GM23338 (cell line): ENCODE data around the gene TBC1D16. TPM values are rescaled to one million over a fixed set of nuclear protein-coding genes. Genes with fewer than 3 reads are reported as not detected.

ENCODE experiments used
- ATAC-seq: fragments of 200-7000 bp; cut with Tn5 transposase; 3 replicates; pipeline ENCODE4 v1.9.1; 2020
- DNase-seq: peaks from one replicate; pipeline ENCODE4 v3.0.0-alpha.2; 2015; ENCODE audit warnings: low spot score
- H2AFZ ChIP-seq: fragments of 200-600 bp; sonication (generic); 2 replicates; pipeline ENCODE4 v1.8.0; 2016; ENCODE audit warnings: antibody characterized with exemption, mild to moderate bottlenecking, moderate library complexity
- H3F3A ChIP-seq: fragments of 200-600 bp; sonication (generic); replicated peaks from 2 replicates; pipeline ENCODE4 v1.8.0; 2017; ENCODE audit warnings: antibody characterized with exemption, mixed run types, low read depth
- H3K27ac ChIP-seq: fragments of 200-600 bp; sonication (generic); 2 replicates; pipeline ENCODE4 v1.6.1; 2016; ENCODE audit warnings: low read depth
- H3K27me3 ChIP-seq: fragments of 200-600 bp; sonication (generic); 2 replicates; pipeline ENCODE4 v1.8.0; 2016; ENCODE audit warnings: mild to moderate bottlenecking, mixed run types, moderate library complexity; ENCODE audit not compliant: insufficient read depth
- H3K36me3 ChIP-seq: fragments of 200-600 bp; sonication (generic); 2 replicates; pipeline ENCODE4 v1.8.0; 2016; ENCODE audit warnings: mild to moderate bottlenecking; ENCODE audit not compliant: insufficient read depth
- H3K4me1 ChIP-seq: fragments of 200-600 bp; sonication (generic); 2 replicates; pipeline ENCODE4 v1.8.0; 2016; ENCODE audit warnings: mild to moderate bottlenecking, moderate library complexity; ENCODE audit not compliant: insufficient read depth
- H3K4me2 ChIP-seq: fragments of 200-600 bp; sonication (generic); 2 replicates; pipeline ENCODE4 v1.7.1; 2017; ENCODE audit warnings: mixed run types
- H3K4me3 ChIP-seq: fragments of 200-600 bp; sonication (generic); 2 replicates; pipeline ENCODE4 v1.6.1; 2016; ENCODE audit warnings: mixed run types
- H3K79me2 ChIP-seq: fragments of 200-600 bp; sonication (generic); replicated peaks from 2 replicates; pipeline ENCODE4 v1.8.0; 2017; ENCODE audit warnings: mild to moderate bottlenecking; ENCODE audit not compliant: insufficient read depth
- H3K9me2 ChIP-seq: fragments of 200-600 bp; sonication (generic); 2 replicates; pipeline ENCODE4 v1.8.0; 2017; ENCODE audit not compliant: insufficient read depth
- H4K20me1 ChIP-seq: fragments of 200-600 bp; sonication (generic); replicated peaks from 2 replicates; pipeline ENCODE4 v1.8.0; 2017; ENCODE audit warnings: mild to moderate bottlenecking; ENCODE audit not compliant: insufficient read depth
- H3K27ac Mint-ChIP-seq: 2 replicates; pipeline ENCODE4 v1.8.0; 2020; ENCODE audit warnings: inconsistent platforms, mild to moderate bottlenecking, moderate library complexity, mixed read lengths
- H3K27me3 Mint-ChIP-seq: 3 replicates; pipeline ENCODE4 v1.8.0; 2022; ENCODE audit warnings: low read depth, mild to moderate bottlenecking, moderate library complexity, mixed read lengths, inconsistent platforms; ENCODE audit not compliant: insufficient read depth, poor library complexity
- H3K36me3 Mint-ChIP-seq: 3 replicates; pipeline ENCODE4 v1.8.0; 2021; ENCODE audit warnings: low read depth, mild to moderate bottlenecking, inconsistent platforms, moderate library complexity, mixed read lengths
- H3K4me1 Mint-ChIP-seq: 3 replicates; pipeline ENCODE4 v1.8.0; 2020; ENCODE audit warnings: mild to moderate bottlenecking, inconsistent platforms, mixed read lengths
- H3K4me3 Mint-ChIP-seq: 3 replicates; pipeline ENCODE4 v1.8.0; 2021; ENCODE audit warnings: moderate library complexity, mild to moderate bottlenecking, inconsistent platforms, mixed read lengths
- H3K9me3 Mint-ChIP-seq: 3 replicates; pipeline ENCODE4 v1.8.0; 2020; ENCODE audit warnings: moderate library complexity, mild to moderate bottlenecking, inconsistent platforms, mixed read lengths
- EZH2 ChIP-seq: fragments of 200-600 bp; sonication (generic); IDR thresholded peaks from one replicate; pipeline ENCODE4 v1.8.0; 2017; ENCODE audit warnings: antibody characterized with exemption, mild to moderate bottlenecking, low read depth; ENCODE audit not compliant: unreplicated experiment
- JUNB ChIP-seq: IDR thresholded peaks from one replicate; pipeline ENCODE4 v1.6.1; 2016; ENCODE audit warnings: antibody characterized with exemption; ENCODE audit not compliant: unreplicated experiment
- NANOG ChIP-seq: IDR thresholded peaks from 2 replicates; pipeline ENCODE4 v1.6.1; 2016; ENCODE audit warnings: antibody characterized with exemption, borderline replicate concordance
- POLR2AphosphoS5 ChIP-seq: IDR thresholded peaks from 2 replicates; pipeline ENCODE4 v1.6.1; 2016; ENCODE audit warnings: antibody characterized with exemption, low read depth
- STAT1 ChIP-seq: IDR thresholded peaks from one replicate; pipeline ENCODE4 v1.6.1; 2016; ENCODE audit warnings: antibody characterized with exemption; ENCODE audit not compliant: unreplicated experiment
- ZNF114 ChIP-seq: fragments of 250-450 bp; sonication (Bioruptor Pico); IDR thresholded peaks from 2 replicates; pipeline ENCODE4 v1.5.0; 2020; ENCODE audit warnings: mild to moderate bottlenecking, moderate library complexity
- ZNF331 ChIP-seq: fragments of 250-450 bp; sonication (Bioruptor Pico); IDR thresholded peaks from 2 replicates; pipeline ENCODE4 v1.5.0; 2020; ENCODE audit warnings: low read depth, mild to moderate bottlenecking, moderate library complexity
- polyA plus RNA-seq: library from polyadenylated mRNA; unstranded; fragments of >200 nt; fragmentation: Nextera tagmentation; extraction: Ambion mirVana; gene quantifications from 2 replicates; pipeline ENCODE4 v1.2.1, GENCODE V29; 2016
- total RNA-seq: library from RNA; depleted of rRNA; stranded (reverse); fragments of >200 nt; shearing (Covaris generic); gene quantifications from 2 replicates; pipeline ENCODE4 v1.2.3, GENCODE V29; 2014
- TF ChIP-seq, protein P1 (sequence below): IDR thresholded peaks from 2 replicates; pipeline ENCODE4 v1.6.1; 2016; ENCODE audit warnings: antibody characterized with exemption
- TF ChIP-seq, protein P2 (sequence below): IDR thresholded peaks from one replicate; pipeline ENCODE4 v1.6.1; 2018; ENCODE audit warnings: antibody characterized with exemption; ENCODE audit not compliant: unreplicated experiment

TBC1D16 gene
- total and polyA plus RNA-seq, 2 experiments from 2014 or later: 16.7 to 104 TPM

DNA sequence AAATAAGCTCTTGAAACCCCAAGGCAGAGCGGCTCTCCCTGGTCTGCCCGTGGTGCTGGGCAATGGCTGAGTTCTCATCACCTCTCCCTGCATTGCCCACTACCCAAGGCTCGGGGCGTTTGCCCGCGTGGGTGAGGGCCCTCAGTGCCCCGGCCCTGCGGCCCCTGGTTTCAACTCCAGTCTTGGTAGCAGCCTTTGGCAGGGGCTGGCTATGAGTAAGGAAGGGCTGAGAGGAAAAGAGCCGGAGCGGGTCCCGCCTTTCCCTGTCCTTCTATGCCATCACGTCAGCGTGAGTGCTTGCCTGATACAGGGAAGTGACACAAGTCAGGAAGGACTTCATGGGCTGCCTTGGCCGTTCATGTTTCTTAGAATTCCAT lies 124.7 kb downstream of the TBC1D16 start:
- TF ChIP-seq, protein P1, sequence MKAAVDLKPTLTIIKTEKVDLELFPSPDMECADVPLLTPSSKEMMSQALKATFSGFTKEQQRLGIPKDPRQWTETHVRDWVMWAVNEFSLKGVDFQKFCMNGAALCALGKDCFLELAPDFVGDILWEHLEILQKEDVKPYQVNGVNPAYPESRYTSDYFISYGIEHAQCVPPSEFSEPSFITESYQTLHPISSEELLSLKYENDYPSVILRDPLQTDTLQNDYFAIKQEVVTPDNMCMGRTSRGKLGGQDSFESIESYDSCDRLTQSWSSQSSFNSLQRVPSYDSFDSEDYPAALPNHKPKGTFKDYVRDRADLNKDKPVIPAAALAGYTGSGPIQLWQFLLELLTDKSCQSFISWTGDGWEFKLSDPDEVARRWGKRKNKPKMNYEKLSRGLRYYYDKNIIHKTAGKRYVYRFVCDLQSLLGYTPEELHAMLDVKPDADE: no peak
- TF ChIP-seq ZNF331 (CRISPR knock-in tag): no peak
- TF ChIP-seq JUNB: no peak
- TF ChIP-seq, protein P2, sequence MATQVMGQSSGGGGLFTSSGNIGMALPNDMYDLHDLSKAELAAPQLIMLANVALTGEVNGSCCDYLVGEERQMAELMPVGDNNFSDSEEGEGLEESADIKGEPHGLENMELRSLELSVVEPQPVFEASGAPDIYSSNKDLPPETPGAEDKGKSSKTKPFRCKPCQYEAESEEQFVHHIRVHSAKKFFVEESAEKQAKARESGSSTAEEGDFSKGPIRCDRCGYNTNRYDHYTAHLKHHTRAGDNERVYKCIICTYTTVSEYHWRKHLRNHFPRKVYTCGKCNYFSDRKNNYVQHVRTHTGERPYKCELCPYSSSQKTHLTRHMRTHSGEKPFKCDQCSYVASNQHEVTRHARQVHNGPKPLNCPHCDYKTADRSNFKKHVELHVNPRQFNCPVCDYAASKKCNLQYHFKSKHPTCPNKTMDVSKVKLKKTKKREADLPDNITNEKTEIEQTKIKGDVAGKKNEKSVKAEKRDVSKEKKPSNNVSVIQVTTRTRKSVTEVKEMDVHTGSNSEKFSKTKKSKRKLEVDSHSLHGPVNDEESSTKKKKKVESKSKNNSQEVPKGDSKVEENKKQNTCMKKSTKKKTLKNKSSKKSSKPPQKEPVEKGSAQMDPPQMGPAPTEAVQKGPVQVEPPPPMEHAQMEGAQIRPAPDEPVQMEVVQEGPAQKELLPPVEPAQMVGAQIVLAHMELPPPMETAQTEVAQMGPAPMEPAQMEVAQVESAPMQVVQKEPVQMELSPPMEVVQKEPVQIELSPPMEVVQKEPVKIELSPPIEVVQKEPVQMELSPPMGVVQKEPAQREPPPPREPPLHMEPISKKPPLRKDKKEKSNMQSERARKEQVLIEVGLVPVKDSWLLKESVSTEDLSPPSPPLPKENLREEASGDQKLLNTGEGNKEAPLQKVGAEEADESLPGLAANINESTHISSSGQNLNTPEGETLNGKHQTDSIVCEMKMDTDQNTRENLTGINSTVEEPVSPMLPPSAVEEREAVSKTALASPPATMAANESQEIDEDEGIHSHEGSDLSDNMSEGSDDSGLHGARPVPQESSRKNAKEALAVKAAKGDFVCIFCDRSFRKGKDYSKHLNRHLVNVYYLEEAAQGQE: no peak
- no peak for TF ChIP-seq ZNF114
- TF ChIP-seq STAT1: no peak
- Mint-ChIP-seq H3K27me3 (peaks cover 8% of the 10 kb centered on the region), H3K36me3 (no peaks in the 10 kb centered on the region), H3K9me3 (no peaks in the 10 kb centered on the region), H3K4me1 (peaks cover 11% of the 10 kb centered on the region; the same call in 2 of the 3 replicates), H3K4me3 (no peak overlapping the region), H3K27ac (no peak overlapping the region)
- Histone ChIP-seq H3K4me1 (peaks cover 7% of the 10 kb centered on the region), H3F3A (no peaks in the 10 kb centered on the region), H3K4me2 (no peak overlapping the region), H2AFZ (no peak overlapping the region), H3K27me3 (no peaks in the 10 kb centered on the region), H3K9me2 (no peaks in the 10 kb centered on the region), H3K27ac (no peak overlapping the region), H3K36me3 (no peaks in the 10 kb centered on the region), H4K20me1 (no peaks in the 10 kb centered on the region), H3K79me2 (no peaks in the 10 kb centered on the region), H3K4me3 (no peak overlapping the region)
- no peak for ATAC-seq
- DNase-seq: no peak

DNA sequence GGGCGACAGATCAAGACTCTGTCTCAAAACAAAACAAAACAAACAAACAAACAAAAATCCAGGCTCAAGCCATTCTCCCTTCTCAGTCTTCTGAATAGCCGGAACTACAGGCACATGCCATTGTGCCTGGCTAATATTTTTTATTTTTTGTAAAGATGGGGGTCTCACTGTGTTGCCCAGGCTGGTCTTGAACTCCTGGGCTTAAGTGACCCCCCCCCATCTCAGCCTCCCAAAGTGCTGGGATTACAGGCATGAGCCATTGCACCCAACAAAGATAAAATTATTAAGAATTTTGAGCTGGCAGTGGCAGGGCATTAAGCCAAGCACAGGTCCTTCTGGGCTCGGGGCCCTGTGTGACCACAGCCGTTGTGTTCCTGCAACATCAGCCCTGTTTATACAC lies 126.6 kb downstream of the TBC1D16 start:
- Histone ChIP-seq H2AFZ (no peak overlapping the region), H3K27me3 (no peaks in the 10 kb centered on the region), H3K4me1 (peaks cover 7% of the 10 kb centered on the region; the same call in 1 of the 2 replicates), H3K4me2 (no peak overlapping the region), H4K20me1 (no peaks in the 10 kb centered on the region), H3K27ac (no peak overlapping the region), H3K36me3 (no peaks in the 10 kb centered on the region), H3F3A (no peaks in the 10 kb centered on the region), H3K9me2 (no peaks in the 10 kb centered on the region), H3K79me2 (no peaks in the 10 kb centered on the region), H3K4me3 (no peak overlapping the region)
- DNase-seq (no peak), ATAC-seq (no peak)
- Mint-ChIP-seq H3K9me3 (no peaks in the 10 kb centered on the region), H3K36me3 (no peaks in the 10 kb centered on the region), H3K27ac (no peak overlapping the region), H3K4me3 (no peak overlapping the region), H3K4me1 (peaks cover 3% of the 10 kb centered on the region; the same call in 1 of the 3 replicates), H3K27me3 (peaks cover 3% of the 10 kb centered on the region)
- no peak for TF ChIP-seq POLR2AphosphoS5
- TF ChIP-seq ZNF331 (CRISPR knock-in tag): no peak
- no peak for TF ChIP-seq STAT1
- TF ChIP-seq, protein P2: no peak
- no peak for TF ChIP-seq EZH2
- no peak for TF ChIP-seq JUNB
- TF ChIP-seq, protein P1: no peak
- no peak for TF ChIP-seq NANOG
